ENCODE results near the gene MAD1L1. TPM values are rescaled to one million over a fixed set of nuclear protein-coding genes. Genes with fewer than 3 reads are reported as not detected.

MAD1L1 gene
- total RNA-seq, 2 donors from 2014 or later: 18.9 to 24.9 TPM

- DNase-seq: peak; percentile 18
- no peak for ATAC-seq
- intact Hi-C loops (cut with DNase I): no loop called here
These were observed 219.1 kb downstream of the MAD1L1 start for GRCh38 chr7:2013381-2014311.

GRCh38 chr7:2012981-2013380 is 219.8 kb downstream of the MAD1L1 start:
- ATAC-seq (peak in 1 of 2 donors; percentile 29), DNase-seq (peak; percentile 74)
- intact Hi-C loops (cut with DNase I): no loop called here

GRCh38 chr7:2012044-2012900 is 220.5 kb downstream of the MAD1L1 start:
- DNase-seq: peak; percentile 22
- intact Hi-C loops (cut with DNase I): no loop called here
- ATAC-seq: no peak

GRCh38 chr7:2011266-2012043 is 221.3 kb downstream of the MAD1L1 start:
- peak; percentile 20 for DNase-seq
- no peak for ATAC-seq
- intact Hi-C loops (cut with DNase I): no loop called here

GRCh38 chr7:2010551-2011265 is 222.0 kb downstream of the MAD1L1 start:
- intact Hi-C loops (cut with DNase I): no loop called here
- ATAC-seq (no peak), DNase-seq (peak; percentile 9)

GRCh38 chr7:2010101-2010500 is 222.6 kb downstream of the MAD1L1 start:
- DNase-seq (peak; percentile 28), ATAC-seq (no peak)
- intact Hi-C loops (cut with DNase I): no loop called here

GRCh38 chr7:2009541-2010001 is 223.2 kb downstream of the MAD1L1 start:
- intact Hi-C loops (cut with DNase I): no loop called here
- peak; percentile 78 for DNase-seq
- ATAC-seq: peak; percentile 67 to 71

GRCh38 chr7:2008936-2009540 is 223.7 kb downstream of the MAD1L1 start:
- intact Hi-C loops (cut with DNase I): no loop called here
- peak; percentile 78 to 81 for ATAC-seq
- DNase-seq: peak; percentile 74

- ATAC-seq (no peak), DNase-seq (peak; percentile 20)
- intact Hi-C loops (cut with DNase I): no loop called here
These were observed 224.4 kb downstream of the MAD1L1 start for GRCh38 chr7:2008101-2008935.

- ATAC-seq: no peak
- intact Hi-C loops (cut with DNase I): no loop called here
- no peak for DNase-seq
These were observed 225.2 kb downstream of the MAD1L1 start for GRCh38 chr7:2007551-2007950.

GRCh38 chr7:2006921-2007381 is 225.8 kb downstream of the MAD1L1 start:
- intact Hi-C loops (cut with DNase I): no loop called here
- DNase-seq (peak; percentile 43), ATAC-seq (no peak)

GRCh38 chr7:2006231-2006771 is 226.4 kb downstream of the MAD1L1 start:
- intact Hi-C loops (cut with DNase I): no loop called here
- ATAC-seq (no peak), DNase-seq (peak; percentile 31)

GRCh38 chr7:2005786-2006185 is 227.0 kb downstream of the MAD1L1 start:
- DNase-seq (peak; percentile 17), ATAC-seq (no peak)
- intact Hi-C loops (cut with DNase I): no loop called here

GRCh38 chr7:2004841-2005725 is 227.7 kb downstream of the MAD1L1 start:
- ATAC-seq: no peak
- DNase-seq: peak; percentile 16
- intact Hi-C loops (cut with DNase I): no loop called here

GRCh38 chr7:2003931-2004812 is 228.6 kb downstream of the MAD1L1 start:
- DNase-seq (peak; percentile 16), ATAC-seq (no peak)
- intact Hi-C loops (cut with DNase I): no loop called here
